ENCODE results near the gene SYNE2.
"Not testable (repeated sequence)": the region's sequence is repeated elsewhere in the genome, so short reads cannot be mapped to it uniquely, and the experiment has no call there.

The SYNE2 gene

GRCh38 chr14:63870753-63871037 lies 17.9 kb downstream of the SYNE2 start:
- DNase-seq, result not testable (repeated sequence)

GRCh38 chr14:63874223-63874622 lies 21.4 kb downstream of the SYNE2 start:
- DNase-seq, result no peak

GRCh38 chr14:63875311-63875710 lies 22.5 kb downstream of the SYNE2 start:
- no peak for DNase-seq

- DNase-seq, result no peak
Measured at GRCh38 chr14:63877550-63877939, 24.7 kb downstream of the SYNE2 start.

- no peak for DNase-seq
Measured at GRCh38 chr14:63878052-63878451, 25.2 kb downstream of the SYNE2 start.

GRCh38 chr14:63878792-63879191 lies 26.0 kb downstream of the SYNE2 start:
- no peak for DNase-seq

GRCh38 chr14:63881926-63882325 lies 29.1 kb downstream of the SYNE2 start:
- no peak for DNase-seq

- no peak for DNase-seq
Measured at GRCh38 chr14:63887899-63888298, 35.1 kb downstream of the SYNE2 start.

GRCh38 chr14:63890553-63890952 lies 37.7 kb downstream of the SYNE2 start:
- no peak for DNase-seq

GRCh38 chr14:63891148-63891975 lies 38.6 kb downstream of the SYNE2 start:
- DNase-seq, result no peak

- DNase-seq, result no peak
Measured at GRCh38 chr14:63892265-63892664, 39.5 kb downstream of the SYNE2 start.

- DNase-seq, result no peak
Measured at GRCh38 chr14:63893701-63894458, 41.1 kb downstream of the SYNE2 start.

GRCh38 chr14:63895510-63895909 lies 42.7 kb downstream of the SYNE2 start:
- peak; percentile 24 for DNase-seq

GRCh38 chr14:63896278-63896720 lies 43.5 kb downstream of the SYNE2 start:
- DNase-seq, result peak; percentile 37

- no peak for DNase-seq
Measured at GRCh38 chr14:63897721-63898163, 44.9 kb downstream of the SYNE2 start.

- DNase-seq, result no peak
Measured at GRCh38 chr14:63899953-63900352, 47.1 kb downstream of the SYNE2 start.

GRCh38 chr14:63901434-63902085 lies 48.8 kb downstream of the SYNE2 start:
- DNase-seq, result no peak

- no peak for DNase-seq
Measured at GRCh38 chr14:63902375-63902976, 49.7 kb downstream of the SYNE2 start.

- no peak for DNase-seq
Measured at GRCh38 chr14:63904724-63905123, 51.9 kb downstream of the SYNE2 start.

GRCh38 chr14:63905370-63905769 lies 52.6 kb downstream of the SYNE2 start:
- DNase-seq, result no peak

- DNase-seq, result no peak
Measured at GRCh38 chr14:63908667-63909264, 56.0 kb downstream of the SYNE2 start.

- DNase-seq, result no peak
Measured at GRCh38 chr14:63909984-63910383, 57.2 kb downstream of the SYNE2 start.
